GM18498 (cell line): Measurements from ENCODE around the gene CCL27.
"Not testable (repeated sequence)": the region's sequence is repeated elsewhere in the genome, so short reads cannot be mapped to it uniquely, and the experiment has no call there.

Experiments
- ATAC-seq: cut with Tn5 transposase; IDR thresholded peaks from one replicate; pipeline ENCODE4 v1.9.1; 2021; ENCODE audit warnings: mild to moderate bottlenecking, moderate library complexity; ENCODE audit not compliant: unreplicated experiment

CCL27 gene

GRCh38 chr9:34651876-34652601, 10.4 kb downstream of the CCL27 start, which contains the start of gene IL11RA:
IL11RA (plus strand) TSS chr9:34652185; CDS start chr9:34655218, 3,033 bp downstream.
- ATAC-seq = no peak

- ATAC-seq = no peak
Observed at GRCh38 chr9:34651321-34651720, 11.1 kb downstream of the CCL27 start.

GRCh38 chr9:34650816-34651215, 11.6 kb downstream of the CCL27 start:
- no peak for ATAC-seq

GRCh38 chr9:34648673-34649072, 13.8 kb downstream of the CCL27 start:
- no peak for ATAC-seq

- no peak for ATAC-seq
Observed at GRCh38 chr9:34647651-34648050, 14.8 kb downstream of the CCL27 start.

GRCh38 chr9:34647084-34647403, 15.4 kb downstream of the CCL27 start:
- ATAC-seq = no peak

- peak; percentile 91 for ATAC-seq
Observed at GRCh38 chr9:34646211-34647083, 16.0 kb downstream of the CCL27 start, which contains the start of gene GALT. GALT (plus strand) TSS chr9:34646675; CDS start chr9:34646705, 30 bp downstream.

- no peak for ATAC-seq
Observed at GRCh38 chr9:34644766-34645314, 17.6 kb downstream of the CCL27 start.

- no peak for ATAC-seq
Observed at GRCh38 chr9:34642679-34643078, 19.8 kb downstream of the CCL27 start.

- ATAC-seq = not testable (repeated sequence)
Observed at GRCh38 chr9:34639322-34639721, 23.1 kb downstream of the CCL27 start.

- no peak for ATAC-seq
Observed at GRCh38 chr9:34638138-34638445, 24.4 kb downstream of the CCL27 start.

- ATAC-seq = peak; percentile 91
Observed at GRCh38 chr9:34637356-34638137, 24.9 kb downstream of the CCL27 start, which contains the start of gene SIGMAR1. SIGMAR1 (minus strand) TSS chr9:34637787; CDS start chr9:34637697, 90 bp downstream.

- ATAC-seq = no peak
Observed at GRCh38 chr9:34636791-34637355, 25.6 kb downstream of the CCL27 start.

GRCh38 chr9:34635556-34635955, 26.9 kb downstream of the CCL27 start:
- ATAC-seq = no peak

GRCh38 chr9:34634551-34635248, 27.8 kb downstream of the CCL27 start:
- no peak for ATAC-seq

GRCh38 chr9:34633851-34634550, 28.5 kb downstream of the CCL27 start:
- ATAC-seq = peak; percentile 39

- ATAC-seq = no peak
Observed at GRCh38 chr9:34633166-34633565, 29.3 kb downstream of the CCL27 start.

GRCh38 chr9:34630402-34631154, 31.9 kb downstream of the CCL27 start:
- ATAC-seq = no peak

GRCh38 chr9:34629491-34629808, 33.0 kb downstream of the CCL27 start:
- ATAC-seq = no peak
